ENCODE results near the gene SPEF2.
"Not testable (repeated sequence)": the region's sequence is repeated elsewhere in the genome, so short reads cannot be mapped to it uniquely, and the experiment has no call there.

SPEF2 gene

DNA sequence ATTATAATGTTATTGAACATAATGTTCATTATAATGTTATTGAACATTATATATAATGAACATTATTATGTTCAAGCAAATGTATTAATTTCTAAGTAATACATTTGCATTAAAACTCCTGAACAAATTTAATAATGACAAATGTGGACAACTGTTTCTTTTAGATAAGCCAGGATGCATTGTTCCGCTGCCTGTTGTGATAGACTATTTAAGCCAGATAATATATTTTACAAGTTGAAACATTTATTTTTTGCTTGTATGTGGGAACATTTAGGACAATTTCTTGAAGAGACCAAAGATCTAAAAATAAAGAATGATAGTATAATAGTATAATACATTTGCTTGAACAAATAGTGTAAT is 54.6 kb downstream of the SPEF2 start:
- H3K27ac ChIP-seq (ENCODE audit: low read depth, low read length); H3K27me3 ChIP-seq (ENCODE audit: insufficient read depth, low read length); H3K79me2 ChIP-seq (ENCODE audit: control insufficient read depth, insufficient read depth, low read length, poor library complexity); H3K36me3 ChIP-seq (ENCODE audit: control insufficient read depth in 1 of 2, insufficient read depth in 2 of 2, low read length in 2 of 2); H3K4ac ChIP-seq (ENCODE audit: low read depth, low read length); H3K4me1 ChIP-seq (ENCODE audit: control insufficient read depth in 1 of 2, insufficient read depth in 2 of 2, low read length in 2 of 2); H2BK120ac ChIP-seq (ENCODE audit: insufficient read depth, low read length, poor library complexity); H3K23ac ChIP-seq (ENCODE audit: low read length); H2BK12ac ChIP-seq (ENCODE audit: low read length); H2AK5ac ChIP-seq (ENCODE audit: low read length); DNase-seq; H2AFZ ChIP-seq (ENCODE audit: insufficient read depth, low read length, poor library complexity); H4K91ac ChIP-seq (ENCODE audit: low read depth, low read length); H3K9me3 ChIP-seq (ENCODE audit: insufficient read depth, low read depth, low read length); H4K12ac ChIP-seq (ENCODE audit: low read depth, low read length); H2BK5ac ChIP-seq (ENCODE audit: low read depth, low read length, poor library complexity); H3K18ac ChIP-seq (ENCODE audit: low read length); H3K4me2 ChIP-seq (ENCODE audit: low read length); H3K14ac ChIP-seq (ENCODE audit: low read length); H3K79me1 ChIP-seq (ENCODE audit: low read length); H4K8ac ChIP-seq (ENCODE audit: low read depth, low read length); H3K4me3 ChIP-seq (ENCODE audit: low read depth, low read length); H3K9ac ChIP-seq (ENCODE audit: low read length): not testable (repeated sequence)
- WGBS (ENCODE audit: extremely low coverage, insufficient coverage, insufficient read length), result no CpG with 5 or more reads among the region's 1 CpG

DNA sequence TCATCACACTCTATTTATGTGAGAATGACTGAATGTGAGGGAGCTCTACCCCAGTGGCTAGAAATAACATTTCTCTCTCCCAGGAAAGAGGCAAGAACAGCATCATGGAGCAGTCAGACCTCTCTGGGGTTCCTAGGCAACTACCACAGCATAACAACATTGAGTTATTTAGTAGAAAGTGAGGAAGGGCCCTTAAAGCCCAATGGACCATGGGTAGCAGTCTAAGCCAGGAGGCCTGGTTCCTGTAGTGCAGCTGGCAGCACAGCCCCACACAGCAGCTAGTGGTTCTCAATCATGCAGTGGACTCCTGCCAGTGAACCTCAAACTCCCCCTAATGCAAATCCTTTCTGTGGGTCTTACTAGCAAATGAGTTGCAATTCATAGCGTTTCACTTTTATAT is 55.3 kb downstream of the SPEF2 start:
- no peak overlapping the region for H4K8ac ChIP-seq (ENCODE audit: low read depth, low read length)
- H4K91ac ChIP-seq (ENCODE audit: low read depth, low read length), result no peak overlapping the region
- no peak overlapping the region for H2BK12ac ChIP-seq (ENCODE audit: low read length)
- H3K9me3 ChIP-seq (ENCODE audit: insufficient read depth, low read depth, low read length), result no peaks in the 10 kb centered on the region
- no peaks in the 10 kb centered on the region for H3K4me1 ChIP-seq (ENCODE audit: control insufficient read depth in 1 of 2, insufficient read depth in 2 of 2, low read length in 2 of 2)
- H4K12ac ChIP-seq (ENCODE audit: low read depth, low read length), result no peak overlapping the region
- H3K27ac ChIP-seq (ENCODE audit: low read depth, low read length), result no peak overlapping the region
- no peak overlapping the region for H3K4me3 ChIP-seq (ENCODE audit: low read depth, low read length)
- no peaks in the 10 kb centered on the region for H3K27me3 ChIP-seq (ENCODE audit: insufficient read depth, low read length)
- no peak overlapping the region for H3K18ac ChIP-seq (ENCODE audit: low read length)
- no peak overlapping the region for H3K9ac ChIP-seq (ENCODE audit: low read length)
- H3K4ac ChIP-seq (ENCODE audit: low read depth, low read length), result no peak overlapping the region
- H3K14ac ChIP-seq (ENCODE audit: low read length), result no peak overlapping the region
- H3K36me3 ChIP-seq (ENCODE audit: control insufficient read depth in 1 of 2, insufficient read depth in 2 of 2, low read length in 2 of 2), result no peaks in the 10 kb centered on the region
- H2BK5ac ChIP-seq (ENCODE audit: low read depth, low read length, poor library complexity), result no peak overlapping the region
- no peaks in the 10 kb centered on the region for H3K79me1 ChIP-seq (ENCODE audit: low read length)
- no peak overlapping the region for H3K23ac ChIP-seq (ENCODE audit: low read length)
- no peak for DNase-seq
- no CpG with 5 or more reads among the region's 1 CpG for WGBS (ENCODE audit: extremely low coverage, insufficient coverage, insufficient read length)
- H2BK120ac ChIP-seq (ENCODE audit: insufficient read depth, low read length, poor library complexity), result no peak overlapping the region
- no peak overlapping the region for H2AK5ac ChIP-seq (ENCODE audit: low read length)
- H3K79me2 ChIP-seq (ENCODE audit: control insufficient read depth, insufficient read depth, low read length, poor library complexity), result no peaks in the 10 kb centered on the region
- no peak overlapping the region for H3K4me2 ChIP-seq (ENCODE audit: low read length)
- no peak overlapping the region for H2AFZ ChIP-seq (ENCODE audit: insufficient read depth, low read length, poor library complexity)

DNA sequence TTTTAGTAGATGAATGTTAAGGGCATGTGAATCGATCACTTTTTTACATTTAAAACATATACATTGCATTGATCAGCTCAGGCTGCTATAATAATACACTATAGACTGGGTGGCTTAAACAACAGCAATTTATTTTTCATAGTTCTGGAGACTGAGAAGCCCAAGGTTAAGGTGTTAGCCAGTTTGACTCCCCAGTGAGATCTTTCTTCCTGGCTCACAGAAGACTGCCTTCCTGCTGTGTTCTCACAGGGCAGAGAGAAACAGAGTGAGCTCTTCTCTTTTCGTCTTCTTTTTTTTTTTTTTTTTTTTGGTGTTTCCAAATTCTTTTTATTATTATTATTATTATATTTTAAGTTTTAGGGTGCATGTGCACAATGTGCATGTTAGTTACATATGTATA is 56.4 kb downstream of the SPEF2 start:
- no peak overlapping the region for H4K91ac ChIP-seq (ENCODE audit: low read depth, low read length)
- H2AFZ ChIP-seq (ENCODE audit: insufficient read depth, low read length, poor library complexity), result no peak overlapping the region
- no peaks in the 10 kb centered on the region for H3K4me1 ChIP-seq (ENCODE audit: control insufficient read depth in 1 of 2, insufficient read depth in 2 of 2, low read length in 2 of 2)
- H3K23ac ChIP-seq (ENCODE audit: low read length), result no peak overlapping the region
- no peak overlapping the region for H2AK5ac ChIP-seq (ENCODE audit: low read length)
- H2BK120ac ChIP-seq (ENCODE audit: insufficient read depth, low read length, poor library complexity), result no peak overlapping the region
- WGBS (ENCODE audit: extremely low coverage, insufficient coverage, insufficient read length), result no CpG with 5 or more reads among the region's 2 CpGs
- H3K9ac ChIP-seq (ENCODE audit: low read length), result no peak overlapping the region
- H3K79me1 ChIP-seq (ENCODE audit: low read length), result no peaks in the 10 kb centered on the region
- H3K14ac ChIP-seq (ENCODE audit: low read length), result no peak overlapping the region
- DNase-seq, result no peak
- no peaks in the 10 kb centered on the region for H3K9me3 ChIP-seq (ENCODE audit: insufficient read depth, low read depth, low read length)
- no peaks in the 10 kb centered on the region for H3K27me3 ChIP-seq (ENCODE audit: insufficient read depth, low read length)
- H2BK5ac ChIP-seq (ENCODE audit: low read depth, low read length, poor library complexity), result no peak overlapping the region
- H2BK12ac ChIP-seq (ENCODE audit: low read length), result no peak overlapping the region
- no peak overlapping the region for H4K8ac ChIP-seq (ENCODE audit: low read depth, low read length)
- H3K4me2 ChIP-seq (ENCODE audit: low read length), result no peak overlapping the region
- H3K79me2 ChIP-seq (ENCODE audit: control insufficient read depth, insufficient read depth, low read length, poor library complexity), result no peaks in the 10 kb centered on the region
- no peak overlapping the region for H3K18ac ChIP-seq (ENCODE audit: low read length)
- no peak overlapping the region for H3K27ac ChIP-seq (ENCODE audit: low read depth, low read length)
- no peak overlapping the region for H4K12ac ChIP-seq (ENCODE audit: low read depth, low read length)
- no peak overlapping the region for H3K4ac ChIP-seq (ENCODE audit: low read depth, low read length)
- H3K36me3 ChIP-seq (ENCODE audit: control insufficient read depth in 1 of 2, insufficient read depth in 2 of 2, low read length in 2 of 2), result no peaks in the 10 kb centered on the region
- H3K4me3 ChIP-seq (ENCODE audit: low read depth, low read length), result no peak overlapping the region

DNA sequence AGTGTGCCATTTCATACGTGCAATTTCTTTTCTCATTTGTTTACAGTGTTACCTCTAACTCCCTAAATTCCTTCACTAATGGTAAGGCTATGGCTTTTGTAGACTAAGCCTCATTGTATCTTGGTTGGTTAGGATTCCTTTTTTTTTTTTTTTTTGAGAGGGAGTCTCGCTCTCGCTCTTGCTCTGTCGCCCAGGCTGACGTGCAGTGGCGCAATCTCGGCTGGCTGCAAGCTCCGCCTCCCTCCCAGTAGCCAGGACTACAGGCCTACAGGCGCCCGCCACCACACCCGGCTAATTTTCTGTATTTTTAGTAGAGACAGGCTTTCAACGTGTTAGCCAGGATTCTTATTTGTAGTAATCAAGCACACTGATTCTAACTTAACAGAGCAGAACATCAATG is 57.7 kb downstream of the SPEF2 start:
- Histone ChIP-seq H3K4ac (ENCODE audit: low read depth, low read length) (no peak overlapping the region), H3K4me3 (ENCODE audit: low read depth, low read length) (no peak overlapping the region), H3K36me3 (ENCODE audit: control insufficient read depth in 1 of 2, insufficient read depth in 2 of 2, low read length in 2 of 2) (no peaks in the 10 kb centered on the region), H3K9me3 (ENCODE audit: insufficient read depth, low read depth, low read length) (no peaks in the 10 kb centered on the region), H2AFZ (ENCODE audit: insufficient read depth, low read length, poor library complexity) (no peak overlapping the region), H3K4me2 (ENCODE audit: low read length) (no peak overlapping the region), H2BK12ac (ENCODE audit: low read length) (no peak overlapping the region), H3K79me2 (ENCODE audit: control insufficient read depth, insufficient read depth, low read length, poor library complexity) (no peaks in the 10 kb centered on the region), H4K8ac (ENCODE audit: low read depth, low read length) (no peak overlapping the region), H3K27me3 (ENCODE audit: insufficient read depth, low read length) (no peaks in the 10 kb centered on the region), H3K23ac (ENCODE audit: low read length) (no peak overlapping the region), H4K12ac (ENCODE audit: low read depth, low read length) (no peak overlapping the region), H2AK5ac (ENCODE audit: low read length) (no peak overlapping the region), H3K14ac (ENCODE audit: low read length) (no peak overlapping the region), H2BK5ac (ENCODE audit: low read depth, low read length, poor library complexity) (no peak overlapping the region), H3K4me1 (ENCODE audit: control insufficient read depth in 1 of 2, insufficient read depth in 2 of 2, low read length in 2 of 2) (no peaks in the 10 kb centered on the region), H3K9ac (ENCODE audit: low read length) (no peak overlapping the region), H3K27ac (ENCODE audit: low read depth, low read length) (no peak overlapping the region), H4K91ac (ENCODE audit: low read depth, low read length) (no peak overlapping the region), H3K79me1 (ENCODE audit: low read length) (no peaks in the 10 kb centered on the region), H3K18ac (ENCODE audit: low read length) (no peak overlapping the region), H2BK120ac (ENCODE audit: insufficient read depth, low read length, poor library complexity) (no peak overlapping the region)
- no CpG with 5 or more reads among the region's 12 CpGs for WGBS (ENCODE audit: extremely low coverage, insufficient coverage, insufficient read length)
- peak; percentile 29 to 56 for DNase-seq

Measured in trophoblast cell (in vitro differentiated cells and primary cell).